Measurements from ENCODE around the gene TMEM14B. TPM values are rescaled to one million over a fixed set of nuclear protein-coding genes. Genes with fewer than 3 reads are reported as not detected.
"Not testable (repeated sequence)": the region's sequence is repeated elsewhere in the genome, so short reads cannot be mapped to it uniquely, and the experiment has no call there.

The TMEM14B gene
- total and polyA plus RNA-seq, 4 donors = 30.7 to 115 (median 70.3) TPM

GRCh38 chr6:10740061-10740460 lies 7.5 kb upstream of the TMEM14B start:
- no peaks in the 10 kb centered on the region for H3K27me3 ChIP-seq (ENCODE audit: control insufficient read depth in 4 of 4, insufficient read depth in 4 of 4, low read length in 3 of 4)
- H3K36me3 ChIP-seq (ENCODE audit: control insufficient read depth in 4 of 4, insufficient read depth in 3 of 4, low read depth in 1 of 4, low read length in 3 of 4) = no peaks in the 10 kb centered on the region
- H3K9me3 ChIP-seq (ENCODE audit: control insufficient read depth in 4 of 4, low read length in 3 of 4) = no peaks in the 10 kb centered on the region
- no peak for DNase-seq (ENCODE audit: low spot score)
- no peak overlapping the region for H3K4me3 ChIP-seq (ENCODE audit: low read depth in 1 of 3, low read length in 3 of 3)
- no peaks in the 10 kb centered on the region for H3K4me1 ChIP-seq (ENCODE audit: control insufficient read depth in 4 of 4, insufficient read depth in 4 of 4, low read length in 3 of 4)
- no peak overlapping the region for H3K9ac ChIP-seq (ENCODE audit: low read depth in 1 of 2, low read length in 2 of 2)
- TF ChIP-seq, protein P1, sequence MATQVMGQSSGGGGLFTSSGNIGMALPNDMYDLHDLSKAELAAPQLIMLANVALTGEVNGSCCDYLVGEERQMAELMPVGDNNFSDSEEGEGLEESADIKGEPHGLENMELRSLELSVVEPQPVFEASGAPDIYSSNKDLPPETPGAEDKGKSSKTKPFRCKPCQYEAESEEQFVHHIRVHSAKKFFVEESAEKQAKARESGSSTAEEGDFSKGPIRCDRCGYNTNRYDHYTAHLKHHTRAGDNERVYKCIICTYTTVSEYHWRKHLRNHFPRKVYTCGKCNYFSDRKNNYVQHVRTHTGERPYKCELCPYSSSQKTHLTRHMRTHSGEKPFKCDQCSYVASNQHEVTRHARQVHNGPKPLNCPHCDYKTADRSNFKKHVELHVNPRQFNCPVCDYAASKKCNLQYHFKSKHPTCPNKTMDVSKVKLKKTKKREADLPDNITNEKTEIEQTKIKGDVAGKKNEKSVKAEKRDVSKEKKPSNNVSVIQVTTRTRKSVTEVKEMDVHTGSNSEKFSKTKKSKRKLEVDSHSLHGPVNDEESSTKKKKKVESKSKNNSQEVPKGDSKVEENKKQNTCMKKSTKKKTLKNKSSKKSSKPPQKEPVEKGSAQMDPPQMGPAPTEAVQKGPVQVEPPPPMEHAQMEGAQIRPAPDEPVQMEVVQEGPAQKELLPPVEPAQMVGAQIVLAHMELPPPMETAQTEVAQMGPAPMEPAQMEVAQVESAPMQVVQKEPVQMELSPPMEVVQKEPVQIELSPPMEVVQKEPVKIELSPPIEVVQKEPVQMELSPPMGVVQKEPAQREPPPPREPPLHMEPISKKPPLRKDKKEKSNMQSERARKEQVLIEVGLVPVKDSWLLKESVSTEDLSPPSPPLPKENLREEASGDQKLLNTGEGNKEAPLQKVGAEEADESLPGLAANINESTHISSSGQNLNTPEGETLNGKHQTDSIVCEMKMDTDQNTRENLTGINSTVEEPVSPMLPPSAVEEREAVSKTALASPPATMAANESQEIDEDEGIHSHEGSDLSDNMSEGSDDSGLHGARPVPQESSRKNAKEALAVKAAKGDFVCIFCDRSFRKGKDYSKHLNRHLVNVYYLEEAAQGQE (IDR thresholded peaks at IDR 0.05) = no peak
- TF ChIP-seq EGR1 (IDR thresholded peaks at IDR 0.05; ENCODE audit: low read depth in 2 of 2) (no peak), SP1 (IDR thresholded peaks at IDR 0.05) (no peak), FOXA1 (IDR thresholded peaks at IDR 0.05) (no peak), RAD21 (IDR thresholded peaks at IDR 0.05) (no peak), RXRA (IDR thresholded peaks at IDR 0.05) (no peak), NR2F2 (IDR thresholded peaks at IDR 0.05) (no peak), YY1 (IDR thresholded peaks at IDR 0.05) (no peak), ATF3 (IDR thresholded peaks at IDR 0.05) (no peak)
- H3K27ac ChIP-seq (ENCODE audit: low read depth in 1 of 2, low read length in 2 of 2) = no peak overlapping the region

GRCh38 chr6:10741643-10742042 lies 6.0 kb upstream of the TMEM14B start:
- H3K9ac ChIP-seq (ENCODE audit: low read depth in 1 of 2, low read length in 2 of 2); H3K27me3 ChIP-seq (ENCODE audit: control insufficient read depth in 4 of 4, insufficient read depth in 4 of 4, low read length in 3 of 4); H3K36me3 ChIP-seq (ENCODE audit: control insufficient read depth in 4 of 4, insufficient read depth in 3 of 4, low read depth in 1 of 4, low read length in 3 of 4); H3K27ac ChIP-seq (ENCODE audit: low read depth in 1 of 2, low read length in 2 of 2); DNase-seq (ENCODE audit: low spot score); H3K4me1 ChIP-seq (ENCODE audit: control insufficient read depth in 4 of 4, insufficient read depth in 4 of 4, low read length in 3 of 4); H3K4me3 ChIP-seq (ENCODE audit: low read depth in 1 of 3, low read length in 3 of 3); H3K9me3 ChIP-seq (ENCODE audit: control insufficient read depth in 4 of 4, low read length in 3 of 4): not testable (repeated sequence)
- 95% methylated on average over 4 of the region's 4 CpGs for WGBS

DNA sequence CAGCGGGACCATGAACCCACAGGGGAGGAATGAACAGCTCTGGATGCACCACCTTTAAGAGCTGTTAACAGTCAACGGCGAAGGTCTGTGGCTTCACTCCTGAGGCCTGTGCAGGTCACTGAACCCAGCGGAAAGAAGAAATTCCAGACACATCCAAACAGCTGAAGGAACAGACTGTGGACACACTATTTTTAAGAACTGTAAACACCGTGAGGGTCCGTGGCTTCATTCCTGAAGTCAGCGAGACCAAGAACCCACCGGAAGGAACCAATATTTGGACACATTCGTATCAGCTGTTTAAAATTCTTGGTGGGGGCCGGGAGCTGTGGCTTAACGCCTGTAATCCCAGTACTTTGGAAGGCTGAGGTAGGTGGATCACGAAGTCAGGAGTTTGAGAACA lies 5.4 kb upstream of the TMEM14B start:
- H3K9me3 ChIP-seq (ENCODE audit: control insufficient read depth in 4 of 4, low read length in 3 of 4) = no peaks in the 10 kb centered on the region
- no peaks in the 10 kb centered on the region for H3K4me1 ChIP-seq (ENCODE audit: control insufficient read depth in 4 of 4, insufficient read depth in 4 of 4, low read length in 3 of 4)
- H3K4me3 ChIP-seq (ENCODE audit: low read depth in 1 of 3, low read length in 3 of 3) = no peak overlapping the region
- TF ChIP-seq EGR1 (IDR thresholded peaks at IDR 0.05; ENCODE audit: low read depth in 2 of 2) (no peak), CTCF (IDR thresholded peaks at IDR 0.05; ENCODE audit: low read depth, low read length, missing input control) (no peak), JUND (IDR thresholded peaks at IDR 0.05) (no peak)
- DNase-seq (ENCODE audit: low spot score) = no peak
- no peak overlapping the region for H3K9ac ChIP-seq (ENCODE audit: low read depth in 1 of 2, low read length in 2 of 2)
- H3K27ac ChIP-seq (ENCODE audit: low read depth in 1 of 2, low read length in 2 of 2) = no peak overlapping the region
- WGBS = 95% methylated on average over 12 of the region's 12 CpGs
- no peaks in the 10 kb centered on the region for H3K36me3 ChIP-seq (ENCODE audit: control insufficient read depth in 4 of 4, insufficient read depth in 3 of 4, low read depth in 1 of 4, low read length in 3 of 4)
- no peaks in the 10 kb centered on the region for H3K27me3 ChIP-seq (ENCODE audit: control insufficient read depth in 4 of 4, insufficient read depth in 4 of 4, low read length in 3 of 4)
